GM04504 (cell line): ENCODE measurements around the gene THSD7A.

Experiments used
- DNase-seq: peaks from one replicate; pipeline ENCODE4 v3.0.0-alpha.2; 2012; ENCODE audit warnings: low read depth

Gene THSD7A

DNA sequence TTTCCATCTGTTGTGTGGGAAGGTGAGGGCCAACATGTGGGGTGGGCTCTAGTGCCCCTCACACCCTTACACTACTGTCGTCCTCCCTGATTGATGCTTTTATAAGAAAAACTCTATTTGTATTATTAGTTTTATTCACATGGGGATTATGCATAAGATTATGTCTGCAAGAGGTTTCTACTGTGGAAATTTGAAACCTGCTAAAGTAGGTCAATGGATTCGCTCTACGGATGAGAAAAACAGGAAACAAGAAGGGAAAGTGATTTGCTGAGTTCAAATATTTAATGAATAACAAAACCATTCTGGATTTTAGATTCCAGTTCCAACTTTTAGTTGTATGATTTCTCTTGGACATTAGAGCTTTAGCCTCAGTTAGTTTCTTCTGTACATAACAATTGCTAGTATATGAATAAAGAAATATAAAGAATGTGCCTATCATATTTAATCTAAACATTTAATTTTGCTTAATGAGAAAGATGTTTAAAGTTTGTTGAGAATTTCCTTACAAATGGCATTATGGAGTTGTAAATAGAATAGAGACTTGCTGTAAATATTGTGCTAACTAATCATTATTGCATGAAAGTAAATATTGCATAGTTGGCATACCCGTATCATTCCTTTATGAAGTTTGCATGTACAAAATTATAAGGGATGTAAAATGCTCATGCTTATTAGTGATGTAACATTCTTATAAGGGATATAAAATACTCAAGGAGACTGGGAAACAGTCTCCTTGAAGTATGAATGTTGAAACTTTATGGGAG is 193.8 kb downstream of the THSD7A start:
- DNase-seq: no peak

DNA sequence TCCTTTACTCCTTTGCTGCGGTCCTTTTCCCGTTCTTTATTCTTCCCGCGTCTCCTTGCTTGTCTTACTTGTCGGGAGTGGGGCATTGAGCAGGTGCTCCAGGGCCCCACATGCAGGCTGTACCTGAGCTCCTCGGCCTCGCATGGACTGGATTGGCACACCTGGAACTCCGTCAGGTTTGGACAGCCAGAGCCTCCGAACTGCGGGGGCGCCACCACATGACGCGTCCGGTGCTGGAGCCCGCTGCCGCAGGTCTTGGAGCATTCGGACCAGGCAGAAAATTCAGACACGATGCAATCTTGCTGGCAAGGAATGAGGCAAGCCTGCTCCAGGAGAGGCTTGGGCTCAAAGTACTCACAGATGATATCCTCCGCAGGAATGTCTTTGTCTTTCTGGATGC is 195.7 kb downstream of the THSD7A start:
- no peak for DNase-seq

DNA sequence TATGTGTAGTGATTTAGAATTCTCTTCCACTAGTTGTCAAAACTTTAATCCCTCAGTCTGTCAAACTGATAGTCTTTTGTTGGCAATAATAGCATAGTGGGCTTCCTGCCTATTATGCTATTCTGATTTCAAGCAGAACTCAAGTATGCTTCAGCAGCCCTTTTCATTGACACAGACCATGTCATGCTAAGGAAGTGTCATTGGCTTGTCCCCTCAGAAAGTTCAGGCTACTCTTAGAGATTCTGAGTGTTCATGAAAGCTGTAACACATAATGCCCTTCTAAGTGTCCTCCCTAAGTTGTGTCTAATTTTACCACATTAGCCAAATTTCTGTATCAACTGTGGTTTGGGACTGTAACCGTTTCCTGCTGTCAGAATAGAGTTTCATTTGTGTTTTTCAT is 198.7 kb downstream of the THSD7A start:
- no peak for DNase-seq

DNA sequence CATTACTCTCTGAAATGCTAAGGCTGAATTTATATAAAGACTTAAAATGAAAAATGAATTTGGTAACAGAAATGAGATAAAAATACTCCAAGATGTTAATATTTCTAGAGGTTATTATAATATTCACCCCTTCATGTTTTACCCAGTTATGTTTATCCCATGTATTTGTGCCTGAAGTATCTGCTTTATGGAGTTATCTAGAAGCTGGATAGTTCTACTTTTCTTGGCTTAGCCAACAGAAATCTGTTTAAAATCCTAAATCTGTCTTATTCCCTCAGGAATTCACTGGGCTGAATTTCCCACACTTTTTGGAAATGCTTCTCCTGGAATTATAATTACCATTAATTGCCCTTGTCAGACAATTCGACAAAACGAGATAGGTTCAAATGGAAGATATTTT is 201.6 kb downstream of the THSD7A start:
- no peak for DNase-seq

DNA sequence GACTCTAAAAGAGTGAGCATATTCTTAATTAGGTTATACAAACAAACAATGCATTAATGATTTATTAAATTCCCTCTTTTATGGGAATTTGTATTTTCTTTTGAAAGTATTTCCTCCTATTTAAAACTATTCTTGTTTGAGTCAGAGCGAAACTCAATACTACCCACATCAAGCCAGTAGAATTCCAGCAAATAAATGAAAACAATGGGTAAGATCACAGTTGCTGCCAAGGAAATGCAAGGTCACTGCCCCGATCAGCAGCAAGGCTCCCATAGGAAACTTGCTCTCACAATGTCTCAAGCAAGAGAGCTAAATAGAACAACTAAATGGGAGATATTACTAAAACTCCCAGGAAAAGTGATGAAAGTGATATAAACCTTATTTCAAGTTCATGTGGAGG is 206.3 kb downstream of the THSD7A start:
- no peak for DNase-seq

DNA sequence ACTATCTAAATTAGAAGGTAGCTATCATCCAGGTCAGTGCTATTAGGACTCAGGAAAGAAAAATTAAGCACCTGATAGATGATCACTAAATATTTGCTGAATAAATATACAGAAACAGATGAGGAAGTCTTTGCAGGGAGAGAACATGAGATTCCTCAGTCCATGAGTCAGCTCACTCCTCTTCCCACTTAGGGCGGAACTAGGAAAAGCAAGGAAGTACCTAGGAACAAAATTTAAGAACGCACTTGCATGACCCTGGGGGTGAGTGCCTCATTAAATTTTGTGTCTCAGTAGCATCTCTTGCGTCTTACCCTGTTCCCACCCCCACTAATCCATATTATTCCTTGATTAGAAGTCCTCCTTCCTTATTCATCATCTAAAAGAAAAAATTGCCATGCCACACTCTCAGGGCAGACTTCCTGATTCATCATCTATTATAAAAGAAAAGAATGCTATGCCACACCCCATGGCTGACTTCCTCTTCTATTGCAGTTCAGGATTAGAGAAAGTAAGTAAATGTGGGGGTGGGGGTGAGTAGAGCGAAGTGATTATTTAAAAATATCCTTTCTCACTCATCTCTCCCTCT is 208.8 kb downstream of the THSD7A start:
- no peak for DNase-seq

DNA sequence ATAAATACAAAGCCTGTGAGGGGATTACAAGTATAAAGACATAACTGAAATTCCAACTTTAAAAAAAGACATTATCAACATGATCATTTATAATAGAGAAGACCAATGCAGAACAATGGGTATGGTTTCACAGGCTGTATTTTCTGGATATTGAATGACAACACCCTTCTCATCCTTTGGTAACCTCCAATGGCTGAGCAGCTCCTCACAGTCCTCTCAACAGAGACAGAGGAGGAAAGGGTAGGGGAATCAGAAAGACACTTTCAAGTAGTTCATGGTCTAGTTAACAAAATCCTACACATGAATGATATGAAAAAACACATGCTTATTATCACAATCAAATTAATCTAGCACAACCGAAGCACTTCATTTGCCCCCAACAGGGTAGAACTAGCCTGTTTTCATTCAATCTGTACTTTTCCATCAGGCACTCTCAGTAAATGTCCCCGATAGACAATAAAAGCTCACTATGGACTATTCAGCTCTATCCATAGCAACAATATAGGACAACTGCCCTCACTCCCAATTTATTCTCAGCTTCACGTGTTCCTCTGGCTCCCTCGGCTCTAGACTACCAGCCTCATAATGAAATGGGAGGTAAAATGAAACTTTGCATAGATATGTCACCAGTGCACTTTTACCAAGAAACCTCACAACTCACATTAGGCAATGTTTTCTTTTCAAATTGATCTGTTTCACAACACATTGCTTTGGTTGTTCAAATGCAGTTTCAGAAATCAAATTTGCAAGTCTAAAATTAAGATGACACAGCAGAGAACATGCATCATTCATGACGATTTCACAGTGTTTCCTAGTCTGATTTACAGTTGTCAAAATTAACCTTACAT is 211.4 kb downstream of the THSD7A start:
- DNase-seq: no peak

DNA sequence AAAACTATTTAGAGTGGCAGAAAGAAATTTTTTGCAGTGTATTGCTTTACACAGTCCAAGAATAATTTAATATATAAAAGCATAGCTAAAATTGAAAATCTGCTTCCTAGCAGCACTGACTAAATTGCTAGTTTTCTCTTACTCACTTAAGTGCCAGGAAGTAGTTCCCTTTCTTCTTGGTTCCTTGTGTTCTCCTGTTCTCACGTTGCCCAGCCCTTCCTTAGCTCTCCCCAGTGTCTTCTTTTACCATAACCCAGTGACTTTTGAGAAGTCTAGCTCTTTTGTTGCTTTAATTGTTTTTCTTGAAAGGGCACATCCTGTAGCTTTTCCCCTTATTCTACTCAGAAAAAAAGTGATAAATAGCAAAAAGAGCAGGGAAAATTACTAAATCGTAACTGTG is 215.5 kb downstream of the THSD7A start:
- no peak for DNase-seq

DNA sequence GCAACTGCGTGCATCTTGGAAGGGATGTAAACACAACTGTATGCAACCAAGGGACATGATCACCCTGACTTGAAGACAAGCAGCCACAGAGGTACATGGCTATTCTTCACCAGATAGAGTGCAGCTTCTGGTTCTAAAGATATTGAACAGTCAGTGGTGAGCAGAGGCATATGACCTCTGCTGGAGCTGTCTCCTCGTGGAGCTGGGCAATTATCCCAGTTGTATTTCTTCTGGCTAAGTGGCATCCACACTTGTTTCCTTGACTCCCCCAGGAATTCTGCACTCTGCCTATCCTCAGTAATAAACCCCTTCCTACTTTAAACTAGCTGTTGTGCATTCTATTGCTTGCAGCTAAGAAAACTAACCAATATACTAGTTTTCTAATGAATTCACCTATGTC is 216.8 kb downstream of the THSD7A start:
- no peak for DNase-seq

DNA sequence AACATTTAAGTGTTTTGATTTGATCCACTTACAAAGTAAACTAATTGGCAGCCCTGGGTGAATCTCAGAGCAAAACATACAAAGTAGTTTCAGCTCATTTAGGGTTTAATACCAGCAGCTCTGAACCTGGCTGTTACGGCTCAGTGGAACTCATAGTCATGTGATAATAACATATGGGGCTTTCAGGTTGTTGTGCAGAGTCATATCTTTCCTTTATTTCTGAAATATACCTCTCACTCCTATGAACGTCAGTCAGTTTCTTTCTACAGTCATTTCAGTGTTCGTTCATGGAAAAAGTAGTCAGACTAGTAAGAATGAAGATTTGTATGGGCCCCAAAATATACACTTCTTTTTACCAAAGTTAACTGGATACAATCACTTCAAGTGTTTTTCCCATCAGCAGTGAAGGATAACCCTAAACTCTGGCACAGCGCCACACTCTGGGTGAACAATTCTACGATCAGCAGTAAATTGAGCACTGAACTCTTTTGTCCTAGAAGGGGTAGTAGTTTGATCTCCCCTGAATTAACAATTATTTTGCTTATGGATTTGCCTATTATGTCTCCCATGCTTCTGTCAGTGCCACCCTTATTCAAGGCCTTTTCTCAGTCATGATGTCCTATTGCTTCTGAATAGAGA is 218.6 kb downstream of the THSD7A start:
- no peak for DNase-seq

DNA sequence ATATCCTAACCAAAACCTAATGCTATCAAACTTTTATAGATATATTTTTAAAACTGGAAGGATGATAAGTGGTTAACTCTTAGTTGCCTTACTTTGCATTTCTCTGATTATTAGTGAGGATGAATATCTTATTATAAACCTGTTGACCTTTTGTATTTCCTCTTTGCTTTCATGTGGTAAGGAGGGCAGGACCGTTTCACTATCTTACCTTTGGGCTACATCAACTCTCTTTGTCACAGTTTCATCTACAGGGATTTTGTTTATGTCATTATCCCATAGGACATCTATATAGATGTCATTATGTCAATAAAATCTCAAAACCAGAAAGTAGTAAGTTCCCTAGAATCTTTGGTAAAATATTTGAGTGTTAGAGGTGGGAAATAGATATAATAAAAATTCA is 219.3 kb downstream of the THSD7A start:
- no peak for DNase-seq

DNA sequence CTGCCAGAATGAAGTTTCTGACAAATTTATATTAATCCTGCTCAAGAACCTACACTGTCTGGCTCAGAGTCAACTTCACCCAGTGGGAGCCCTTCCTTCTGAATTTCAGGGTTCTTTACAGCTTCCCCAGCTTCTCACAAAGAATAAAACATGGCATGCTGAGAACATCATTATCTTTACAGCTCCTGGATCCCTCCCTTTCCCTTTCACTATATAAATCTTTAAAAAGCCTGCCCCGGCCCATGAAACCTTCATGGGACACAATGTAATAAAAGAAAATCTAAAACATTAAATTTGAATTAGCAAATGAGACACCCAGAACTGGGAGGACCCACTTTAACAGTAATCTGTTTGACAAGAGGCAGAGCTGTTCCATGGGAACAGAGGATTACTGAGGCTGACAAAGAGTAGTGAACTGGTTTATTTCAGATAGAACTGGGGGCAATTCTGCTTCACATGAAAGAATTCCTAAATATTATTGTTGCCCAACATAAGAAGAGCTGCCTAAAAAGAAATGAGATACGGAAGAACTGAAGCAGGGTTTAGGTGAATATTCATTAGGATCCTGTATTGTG is 222.8 kb downstream of the THSD7A start:
- DNase-seq: no peak

DNA sequence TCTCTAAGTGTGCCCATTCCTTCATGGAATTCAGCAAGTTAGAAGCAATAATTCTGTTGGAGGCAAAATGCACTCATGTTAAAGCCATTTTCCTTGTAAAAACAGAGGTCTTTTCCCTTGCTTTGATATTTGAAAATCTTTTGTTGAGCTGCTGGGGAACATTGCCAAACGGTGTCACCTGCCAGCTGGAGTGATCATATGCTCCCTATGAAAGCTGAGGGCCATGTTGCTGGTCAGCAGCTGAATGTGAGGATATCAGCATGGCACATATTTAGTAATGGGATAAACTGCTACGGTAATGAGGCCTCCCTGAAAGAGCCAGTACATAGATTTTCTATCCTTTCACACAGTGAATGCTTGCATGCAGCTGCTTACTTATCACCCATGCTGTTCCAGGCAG is 224.3 kb downstream of the THSD7A start:
- no peak for DNase-seq

DNA sequence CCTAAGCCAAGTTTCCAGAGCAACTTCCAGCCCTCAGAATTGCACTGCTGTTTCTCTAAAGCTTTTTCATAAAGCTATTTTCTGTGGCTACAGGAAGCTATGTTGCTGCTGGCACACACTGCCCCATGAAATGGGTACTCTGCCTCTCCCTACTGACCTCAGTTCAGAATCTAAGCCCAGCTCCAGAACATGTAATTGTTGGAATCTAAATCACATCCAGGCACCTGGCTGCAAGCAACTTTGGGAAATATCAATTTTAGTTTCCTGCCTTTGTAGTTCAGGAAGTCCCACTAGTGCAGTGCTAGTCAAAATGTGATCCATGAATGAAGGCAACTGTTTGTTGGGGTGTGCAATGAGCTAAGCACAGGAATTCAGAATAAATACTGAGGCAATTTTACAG is 226.2 kb downstream of the THSD7A start:
- DNase-seq: no peak

DNA sequence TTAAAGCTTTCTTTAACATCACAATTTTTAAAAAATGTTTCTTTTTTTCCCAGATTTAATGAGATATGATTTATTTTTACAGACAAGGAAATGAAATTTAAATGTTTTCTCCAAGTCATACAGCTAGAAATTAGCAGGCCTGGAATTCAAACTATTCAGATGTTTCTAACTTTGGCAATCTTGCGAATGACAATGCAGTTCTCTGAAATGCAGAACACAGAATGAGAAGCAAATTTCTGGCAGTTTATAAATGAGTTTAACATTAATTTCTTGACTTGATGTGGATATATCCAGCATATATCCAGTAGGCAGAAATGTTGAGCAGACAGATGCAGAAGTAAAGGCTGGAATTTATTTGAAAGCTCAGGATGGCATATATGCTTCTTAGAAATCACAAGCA is 227.5 kb downstream of the THSD7A start:
- no peak for DNase-seq

DNA sequence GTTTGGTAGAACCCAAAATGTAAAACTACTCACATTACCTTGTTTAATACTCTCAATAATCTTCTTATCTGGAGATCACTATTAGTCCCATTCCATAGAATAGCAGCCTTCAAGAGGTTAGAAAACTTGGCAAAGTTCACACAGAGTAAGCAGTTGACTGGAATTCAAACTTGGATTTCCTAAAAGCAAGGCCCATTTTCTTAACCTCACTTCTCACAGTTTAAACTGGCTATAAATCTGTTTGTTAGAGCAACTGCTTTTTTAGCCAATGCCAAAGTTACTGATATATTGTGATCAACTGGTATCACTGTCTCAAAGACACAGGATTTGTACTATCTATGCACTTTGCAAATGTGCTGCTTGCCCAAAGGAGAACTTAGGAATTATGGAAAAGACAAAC is 230.2 kb downstream of the THSD7A start:
- no peak for DNase-seq

DNA sequence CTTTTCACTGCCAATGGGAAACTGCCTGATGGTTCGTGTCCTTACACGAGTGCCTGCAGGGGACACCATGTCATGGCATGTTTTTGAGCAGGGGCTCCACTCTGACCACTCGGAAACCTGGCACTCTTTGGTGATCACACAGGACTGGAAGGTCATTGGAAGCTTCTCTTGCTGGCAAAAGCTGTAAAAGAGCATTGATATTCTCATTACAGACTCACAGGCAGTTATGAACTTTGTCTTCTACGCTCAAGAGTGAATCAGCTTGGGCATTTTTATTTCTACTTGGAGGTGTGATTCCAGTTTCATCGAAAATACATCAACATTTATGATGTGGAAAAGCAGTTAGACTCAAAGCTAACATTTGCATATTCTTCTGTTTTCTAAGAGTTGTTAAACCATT is 238.7 kb downstream of the THSD7A start:
- no peak for DNase-seq

DNA sequence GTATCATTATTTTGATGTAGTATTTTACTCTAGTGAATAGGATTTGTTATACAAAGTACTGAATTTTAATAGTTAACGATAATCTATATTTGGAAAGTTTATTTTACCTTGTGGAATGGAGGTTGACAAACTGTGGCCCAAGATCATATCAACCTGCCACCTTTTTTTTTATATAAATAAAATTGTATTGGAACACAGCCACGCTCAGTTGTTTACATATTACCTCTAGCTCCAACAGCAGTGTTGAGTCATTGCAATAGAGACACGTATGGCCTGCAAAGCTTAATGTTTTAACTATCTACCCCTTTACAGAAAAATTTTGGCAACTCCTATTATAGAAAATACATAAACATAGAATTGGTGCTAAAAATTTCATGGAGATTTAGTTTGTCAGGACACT is 239.3 kb downstream of the THSD7A start:
- DNase-seq: no peak

DNA sequence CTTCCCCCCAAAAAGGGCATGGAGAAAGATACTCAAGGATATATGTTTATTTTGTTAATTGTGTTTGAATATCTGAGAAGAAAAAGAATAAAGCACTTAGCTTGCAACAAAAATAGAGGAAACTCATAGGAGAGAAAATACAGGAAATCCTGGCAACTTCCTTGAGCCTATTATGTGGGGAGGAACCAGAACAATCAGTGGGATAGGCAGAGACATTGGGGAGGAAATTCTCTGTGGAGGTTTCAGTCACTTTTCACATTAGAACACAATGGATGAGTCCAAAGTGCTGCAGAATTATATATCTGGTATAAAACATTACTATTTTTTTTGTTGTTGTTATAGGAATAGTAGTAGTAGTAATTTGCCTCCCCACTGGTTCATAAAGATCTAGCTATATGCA is 240.1 kb downstream of the THSD7A start:
- DNase-seq: no peak

DNA sequence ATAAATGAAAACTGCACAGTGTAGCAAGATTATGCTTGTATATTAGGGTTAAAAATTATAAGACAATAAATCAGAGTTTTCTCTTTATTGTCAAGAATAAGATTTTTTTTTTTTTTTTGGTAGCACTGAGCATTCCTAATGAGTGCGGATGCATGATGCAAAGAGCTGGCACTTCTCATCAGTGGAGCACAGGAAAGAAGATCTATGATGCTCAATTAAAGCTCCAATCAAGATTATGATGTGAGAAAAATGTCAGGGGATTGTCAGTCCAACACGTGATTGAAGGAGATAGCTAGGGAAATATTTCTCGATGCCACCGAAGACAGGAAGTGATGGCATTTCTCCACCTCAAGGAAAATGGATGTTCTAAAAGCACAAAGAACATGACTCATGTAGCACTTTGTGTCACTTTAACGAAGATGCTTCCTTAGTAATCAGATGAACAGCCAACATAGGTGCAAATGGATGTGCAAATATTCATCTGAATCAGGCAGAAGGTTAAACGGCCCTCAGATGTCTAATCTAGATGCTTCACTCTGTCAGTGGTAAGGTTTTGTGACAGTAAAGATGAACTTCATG is 240.9 kb downstream of the THSD7A start:
- no peak for DNase-seq

DNA sequence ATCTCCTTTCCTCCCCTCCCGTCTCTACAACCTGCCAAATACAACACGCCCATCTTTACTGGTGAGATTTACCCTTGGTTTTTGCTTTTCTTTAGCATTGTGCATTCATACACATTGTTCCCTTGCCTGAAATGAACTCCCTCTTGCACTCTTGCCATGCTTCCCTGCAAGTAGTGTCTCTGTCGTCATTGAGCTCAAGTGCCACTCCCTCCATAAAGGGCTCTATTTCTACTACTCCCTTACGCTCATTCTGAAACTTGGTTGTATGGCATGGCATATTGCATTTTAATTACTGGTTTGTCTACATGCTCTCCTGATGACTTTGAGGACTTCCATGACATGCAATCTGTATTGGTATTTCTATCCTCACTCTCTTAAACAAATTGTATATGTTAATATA is 242.7 kb downstream of the THSD7A start:
- DNase-seq: no peak

DNA sequence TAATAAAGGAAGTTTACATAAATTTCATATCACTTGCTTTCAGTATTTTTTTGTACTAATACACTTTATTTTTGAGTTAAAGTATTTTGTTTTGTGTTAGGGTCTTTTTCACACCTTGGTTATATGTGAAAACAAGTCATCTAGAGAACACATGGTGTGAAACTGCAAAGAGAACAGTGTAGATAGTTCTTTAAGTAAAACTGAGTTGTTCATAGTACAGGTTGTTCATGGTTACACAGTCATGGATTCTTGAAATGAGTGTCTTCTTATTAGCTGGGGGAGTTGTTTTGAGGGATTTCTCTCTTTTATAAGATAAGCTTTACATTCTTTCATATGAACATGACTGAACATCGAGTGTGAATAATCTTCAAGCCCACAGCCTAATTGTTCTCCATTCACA is 244.2 kb downstream of the THSD7A start:
- no peak for DNase-seq
